ENCODE results near the gene MYL9.

MYL9 gene

GRCh38 chr20:36574366-36575135 is 33.2 kb downstream of the MYL9 start:
- no peak for TF ChIP-seq ZNF274 (IDR thresholded peaks at IDR 0.05; ENCODE audit: low read depth, low read length)
- peak overlapping the region; percentile 93 for H3K4me3 ChIP-seq (ENCODE audit: low read length)

- H3K4me3 ChIP-seq (ENCODE audit: low read length) = no peak overlapping the region; the same call in 1 of the 2 replicates
- no peak for TF ChIP-seq ZNF274 (IDR thresholded peaks at IDR 0.05; ENCODE audit: low read depth, low read length)
Measured at GRCh38 chr20:36576081-36576445, 34.7 kb downstream of the MYL9 start.

GRCh38 chr20:36578356-36579041 is 37.2 kb downstream of the MYL9 start:
- TF ChIP-seq ZNF274 (IDR thresholded peaks at IDR 0.05; ENCODE audit: low read depth, low read length) = no peak
- H3K4me3 ChIP-seq (ENCODE audit: low read length) = no peak overlapping the region

- TF ChIP-seq ZNF274 (IDR thresholded peaks at IDR 0.05; ENCODE audit: low read depth, low read length) = no peak
Measured at GRCh38 chr20:36579996-36580545, 38.8 kb downstream of the MYL9 start.

GRCh38 chr20:36582322-36582721 is 41.0 kb downstream of the MYL9 start:
- H3K4me3 ChIP-seq (ENCODE audit: low read length) = no peak overlapping the region
- no peak for TF ChIP-seq ZNF274 (IDR thresholded peaks at IDR 0.05; ENCODE audit: low read depth, low read length)

More at GRCh38 chr20:36579996-36580545, 38.8 kb downstream of the MYL9 start:
- no peak overlapping the region for H3K4me3 ChIP-seq (ENCODE audit: low read length)

- no peak for TF ChIP-seq ZNF274 (IDR thresholded peaks at IDR 0.05; ENCODE audit: low read depth, low read length)
- no peak overlapping the region for H3K4me3 ChIP-seq (ENCODE audit: low read length)
Measured at GRCh38 chr20:36582821-36583220, 41.5 kb downstream of the MYL9 start.

GRCh38 chr20:36584018-36584481 is 42.7 kb downstream of the MYL9 start:
- no peak overlapping the region for H3K4me3 ChIP-seq (ENCODE audit: low read length)

GRCh38 chr20:36585410-36586125 is 44.2 kb downstream of the MYL9 start:
- H3K4me3 ChIP-seq (ENCODE audit: low read length) = no peak overlapping the region
- TF ChIP-seq ZNF274 (IDR thresholded peaks at IDR 0.05; ENCODE audit: low read depth, low read length) = no peak

More at GRCh38 chr20:36584018-36584481, 42.7 kb downstream of the MYL9 start:
- TF ChIP-seq ZNF274 (IDR thresholded peaks at IDR 0.05; ENCODE audit: low read depth, low read length) = no peak

- TF ChIP-seq ZNF274 (IDR thresholded peaks at IDR 0.05; ENCODE audit: low read depth, low read length) = no peak
- H3K4me3 ChIP-seq (ENCODE audit: low read length) = no peak overlapping the region
Measured at GRCh38 chr20:36587388-36588070, 46.2 kb downstream of the MYL9 start.

- no peak overlapping the region for H3K4me3 ChIP-seq (ENCODE audit: low read length)
- no peak for TF ChIP-seq ZNF274 (IDR thresholded peaks at IDR 0.05; ENCODE audit: low read depth, low read length)
Measured at GRCh38 chr20:36591281-36591680, 50.0 kb downstream of the MYL9 start.

- H3K4me3 ChIP-seq (ENCODE audit: low read length) = no peak overlapping the region
- no peak for TF ChIP-seq ZNF274 (IDR thresholded peaks at IDR 0.05; ENCODE audit: low read depth, low read length)
Measured at GRCh38 chr20:36591854-36592641, 50.7 kb downstream of the MYL9 start.

GRCh38 chr20:36593347-36593929 is 52.1 kb downstream of the MYL9 start:
- no peak overlapping the region for H3K4me3 ChIP-seq (ENCODE audit: low read length)

More at GRCh38 chr20:36593347-36593929, 52.1 kb downstream of the MYL9 start:
- no peak for TF ChIP-seq ZNF274 (IDR thresholded peaks at IDR 0.05; ENCODE audit: low read depth, low read length)
